ENCODE results near the gene RASGEF1B.

RASGEF1B gene

GRCh38 chr4:81431971-81432370 lies 39.7 kb downstream of the RASGEF1B start:
- no peak for TF ChIP-seq CTCF (conservative IDR thresholded peaks at IDR 0.05; ENCODE audit: low read length)
- no peak for DNase-seq (ENCODE audit: low read depth)
- no peak overlapping the region for H3K4me3 ChIP-seq (ENCODE audit: low read length)

GRCh38 chr4:81429607-81430006 lies 42.1 kb downstream of the RASGEF1B start:
- no peak for DNase-seq (ENCODE audit: low read depth)
- no peak overlapping the region for H3K4me3 ChIP-seq (ENCODE audit: low read length)

GRCh38 chr4:81429031-81429430 lies 42.7 kb downstream of the RASGEF1B start:
- no peak overlapping the region for H3K4me3 ChIP-seq (ENCODE audit: low read length)
- no peak for TF ChIP-seq CTCF (conservative IDR thresholded peaks at IDR 0.05; ENCODE audit: low read length)
- DNase-seq (ENCODE audit: low read depth) = no peak

More at GRCh38 chr4:81429607-81430006, 42.1 kb downstream of the RASGEF1B start:
- no peak for TF ChIP-seq CTCF (conservative IDR thresholded peaks at IDR 0.05; ENCODE audit: low read length)

GRCh38 chr4:81428002-81428401 lies 43.7 kb downstream of the RASGEF1B start:
- no peak for TF ChIP-seq CTCF (conservative IDR thresholded peaks at IDR 0.05; ENCODE audit: low read length)
- no peak for DNase-seq (ENCODE audit: low read depth)

GRCh38 chr4:81427344-81427821 lies 44.3 kb downstream of the RASGEF1B start:
- TF ChIP-seq CTCF (conservative IDR thresholded peaks at IDR 0.05; ENCODE audit: low read length) = no peak
- H3K4me3 ChIP-seq (ENCODE audit: low read length) = no peak overlapping the region
- DNase-seq (ENCODE audit: low read depth) = no peak

More at GRCh38 chr4:81428002-81428401, 43.7 kb downstream of the RASGEF1B start:
- no peak overlapping the region for H3K4me3 ChIP-seq (ENCODE audit: low read length)

GRCh38 chr4:81426770-81427289 lies 44.9 kb downstream of the RASGEF1B start:
- no peak for DNase-seq (ENCODE audit: low read depth)
- no peak for TF ChIP-seq CTCF (conservative IDR thresholded peaks at IDR 0.05; ENCODE audit: low read length)
- H3K4me3 ChIP-seq (ENCODE audit: low read length) = no peak overlapping the region

Data from AG10803 (cell line).